GM12891 (cell line): ENCODE data around the gene URGCP.

ENCODE experiments used
- DNase-seq: peaks from one replicate; pipeline ENCODE4 v3.0.0; 2011; ENCODE audit warnings: low spot score; ENCODE audit not compliant: insufficient read length
- FAIRE-seq: peaks from 2 replicates; lab custom pipeline; 2011; peaks lifted over from hg19 to GRCh38; lab: Jason Lieb, UNC
- PAX5 ChIP-seq: IDR thresholded peaks from 2 replicates; pipeline ENCODE4 v1.6.1; 2011; ENCODE audit warnings: low read length, moderate library complexity, mild to moderate bottlenecking; ENCODE audit not compliant: insufficient read depth, severe bottlenecking
- POLR2A ChIP-seq: IDR thresholded peaks from 2 replicates; pipeline ENCODE4 v1.6.1; 2011; ENCODE audit warnings: low read depth, low read length, control low read depth
- POLR2AphosphoS5 ChIP-seq: IDR thresholded peaks from 2 replicates; pipeline ENCODE4 v1.6.1; 2011; ENCODE audit warnings: low read depth, low read length, control low read depth
- POU2F2 ChIP-seq: IDR thresholded peaks from 2 replicates; pipeline ENCODE4 v1.6.1; 2011; ENCODE audit warnings: low read depth, mild to moderate bottlenecking, control low read depth, low read length, moderate library complexity
- SPI1 ChIP-seq: IDR thresholded peaks from 2 replicates; pipeline ENCODE4 v1.6.1; 2011; ENCODE audit warnings: low read depth, low read length, control low read depth
- TAF1 ChIP-seq: IDR thresholded peaks from 2 replicates; pipeline ENCODE4 v1.6.1; 2011; ENCODE audit warnings: low read depth, low read length, control low read depth

Gene URGCP

DNA sequence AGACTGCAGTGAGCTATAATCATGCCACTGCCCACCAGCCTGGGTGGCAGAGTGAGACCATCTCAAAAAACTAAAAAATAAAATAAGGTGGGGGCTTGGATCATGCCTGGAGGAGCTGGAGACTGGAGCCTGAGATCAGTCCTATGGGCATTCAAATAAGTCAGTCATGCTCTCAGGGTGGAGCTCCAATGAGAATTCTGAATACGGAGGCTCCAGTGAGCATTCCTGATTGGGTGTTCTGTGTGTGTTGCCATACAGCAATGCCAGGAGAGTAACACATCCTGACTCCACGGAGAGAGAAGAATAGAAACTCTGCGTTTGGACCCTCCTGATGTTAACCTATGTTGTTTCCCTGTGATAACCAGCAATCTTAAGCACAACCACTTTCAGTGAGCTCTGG is 35.9 kb upstream of the URGCP start:
- no peak for TF ChIP-seq POLR2A
- TF ChIP-seq TAF1 = no peak
- TF ChIP-seq SPI1 = no peak
- no peak for TF ChIP-seq POU2F2
- FAIRE-seq (no peak), DNase-seq (no peak)

DNA sequence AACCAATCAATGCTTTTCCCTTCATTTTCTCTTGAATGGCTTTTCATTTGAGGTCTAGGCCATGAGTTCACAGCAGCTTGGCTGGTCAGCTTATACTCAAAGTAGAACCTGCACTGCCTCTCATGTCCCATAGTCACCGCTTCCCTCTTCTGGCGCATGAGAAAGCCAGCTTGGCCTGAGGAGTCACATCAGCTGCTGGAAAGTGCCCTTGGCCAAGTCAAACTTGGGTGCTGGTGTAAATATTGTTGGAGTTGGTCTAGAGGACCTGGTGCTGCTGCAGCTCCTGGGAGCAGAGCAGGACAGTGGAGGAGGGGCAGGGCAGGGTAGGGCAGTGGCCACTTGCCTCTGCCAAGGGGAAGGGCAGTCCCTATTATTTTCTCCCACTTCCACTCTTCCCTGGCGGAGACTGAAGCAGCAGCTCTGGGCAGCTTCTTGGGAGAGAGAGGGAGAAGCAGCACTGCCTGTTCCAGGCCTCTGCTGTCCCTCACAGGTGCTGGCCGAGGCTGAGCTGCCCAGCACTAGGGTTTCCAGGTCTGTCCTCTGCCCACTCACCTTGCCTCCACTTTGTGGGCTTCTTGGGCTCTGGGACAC is 32.6 kb upstream of the URGCP start:
- DNase-seq = no peak
- TF ChIP-seq POLR2A (no peak), POU2F2 (no peak), POLR2AphosphoS5 (no peak), SPI1 (no peak), PAX5 (no peak), TAF1 (no peak)
- no peak for FAIRE-seq

DNA sequence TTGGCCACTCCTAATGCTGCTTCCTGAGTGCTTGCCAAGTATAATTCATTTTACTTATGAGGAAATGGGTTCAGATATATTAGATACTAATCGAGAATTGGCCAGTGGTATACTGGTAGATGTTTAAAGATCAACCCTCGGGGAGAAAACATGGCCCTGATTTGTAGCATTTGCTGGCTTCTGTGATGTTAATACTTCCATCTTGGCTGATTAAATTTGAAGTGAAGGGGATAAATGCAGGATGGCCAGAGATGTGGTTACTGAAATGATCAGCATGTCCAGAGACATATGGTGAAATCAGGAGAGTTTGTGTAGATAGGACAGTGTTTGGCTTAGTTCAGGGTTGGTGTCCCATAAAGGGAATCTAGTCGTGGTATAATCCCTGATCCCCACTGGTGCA is 31.0 kb upstream of the URGCP start:
- DNase-seq = no peak
- TF ChIP-seq PAX5 = no peak
- no peak for TF ChIP-seq SPI1
- TF ChIP-seq POLR2A = no peak
- TF ChIP-seq TAF1 = no peak
- TF ChIP-seq POLR2AphosphoS5 = no peak
- TF ChIP-seq POU2F2 = no peak
- FAIRE-seq = no peak

- DNase-seq = no peak
- TF ChIP-seq POLR2AphosphoS5 = no peak
- TF ChIP-seq SPI1 = no peak
- no peak for TF ChIP-seq POLR2A
- TF ChIP-seq TAF1 = no peak
- no peak for TF ChIP-seq PAX5
- TF ChIP-seq POU2F2 = no peak
- no peak for FAIRE-seq
Measured at GRCh38 chr7:43933902-43934560, 27.6 kb upstream of the URGCP start.

DNA sequence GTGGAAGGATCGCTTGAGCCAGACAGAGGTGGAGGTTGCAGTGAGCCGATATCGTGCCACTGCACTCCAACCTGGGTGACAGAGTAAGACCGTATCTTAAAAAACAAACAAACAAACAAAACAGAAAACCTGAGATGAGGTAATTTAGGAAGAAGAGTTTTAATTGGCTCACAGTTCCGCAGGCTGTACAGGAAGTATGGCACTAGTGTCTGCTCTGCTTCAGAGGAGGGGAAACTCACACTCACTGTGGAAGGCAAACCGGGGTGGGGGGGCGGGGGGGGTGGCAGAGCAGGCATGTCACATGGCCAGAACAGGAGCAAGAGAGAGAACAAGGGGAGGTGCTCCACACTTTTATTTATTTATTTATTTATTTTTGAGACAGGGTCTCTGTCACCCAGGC is 24.9 kb upstream of the URGCP start:
- FAIRE-seq = no peak
- TF ChIP-seq POLR2AphosphoS5 (no peak), SPI1 (no peak), TAF1 (no peak), PAX5 (no peak), POLR2A (no peak), POU2F2 (no peak)
- DNase-seq = no peak

DNA sequence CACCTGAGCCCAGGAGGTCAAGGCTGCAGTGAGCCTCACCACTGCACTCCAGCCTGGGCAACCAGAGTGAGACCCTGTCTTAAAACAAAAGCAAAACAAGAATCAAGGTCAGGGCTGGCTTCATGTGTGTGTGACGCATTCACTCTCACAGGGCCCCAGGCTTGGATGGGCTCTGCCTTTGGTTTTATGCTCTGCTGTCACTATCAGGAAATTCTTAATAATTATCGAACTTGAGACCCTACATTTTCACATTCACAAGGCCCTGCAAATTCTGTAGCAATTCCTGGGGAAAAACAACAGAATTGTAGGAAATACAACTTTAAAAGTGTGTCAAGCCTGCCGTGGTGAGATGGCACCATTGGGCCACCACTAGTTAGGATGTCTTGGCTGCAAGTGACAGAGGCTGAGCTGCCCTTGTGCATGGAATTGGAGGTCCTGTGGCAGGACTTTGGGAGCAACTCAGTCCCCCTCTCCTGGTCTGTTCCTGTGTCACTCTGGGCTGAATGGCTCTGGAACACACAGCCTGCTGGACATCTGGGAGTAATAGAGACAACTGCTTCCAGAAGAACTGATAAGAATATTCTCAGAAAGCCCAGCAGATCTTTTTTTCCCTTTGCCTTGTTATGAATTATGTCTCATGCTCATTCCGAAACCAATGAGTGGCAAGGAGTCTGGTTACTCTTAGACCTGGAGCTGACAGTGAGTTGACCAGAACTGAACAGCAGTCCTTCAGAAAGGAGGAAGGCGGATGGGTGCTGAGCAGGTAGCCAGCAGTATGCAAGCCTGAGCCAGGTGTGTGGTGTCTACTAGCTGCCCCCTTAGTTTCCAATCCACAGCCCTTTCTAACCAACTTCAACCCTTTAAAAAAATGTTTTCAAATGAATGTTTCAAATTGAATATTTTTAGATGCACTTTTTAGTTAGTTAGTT is 23.4 kb upstream of the URGCP start:
- no peak for FAIRE-seq
- DNase-seq = no peak
- TF ChIP-seq TAF1 = no peak
- no peak for TF ChIP-seq POLR2AphosphoS5
- TF ChIP-seq POLR2A = no peak
- TF ChIP-seq SPI1 = no peak
- no peak for TF ChIP-seq PAX5
- no peak for TF ChIP-seq POU2F2

- TF ChIP-seq POU2F2 = no peak
- TF ChIP-seq POLR2AphosphoS5 = no peak
- no peak for TF ChIP-seq POLR2A
- no peak for TF ChIP-seq SPI1
- TF ChIP-seq PAX5 = no peak
- TF ChIP-seq TAF1 = no peak
- DNase-seq (no peak), FAIRE-seq (no peak)
Measured at GRCh38 chr7:43927810-43928209, 21.4 kb upstream of the URGCP start.

- FAIRE-seq (no peak), DNase-seq (no peak)
- TF ChIP-seq POU2F2 = no peak
- TF ChIP-seq TAF1 = no peak
- no peak for TF ChIP-seq POLR2A
- no peak for TF ChIP-seq PAX5
- no peak for TF ChIP-seq SPI1
- TF ChIP-seq POLR2AphosphoS5 = no peak
Measured at GRCh38 chr7:43926798-43927123, 20.4 kb upstream of the URGCP start.

DNA sequence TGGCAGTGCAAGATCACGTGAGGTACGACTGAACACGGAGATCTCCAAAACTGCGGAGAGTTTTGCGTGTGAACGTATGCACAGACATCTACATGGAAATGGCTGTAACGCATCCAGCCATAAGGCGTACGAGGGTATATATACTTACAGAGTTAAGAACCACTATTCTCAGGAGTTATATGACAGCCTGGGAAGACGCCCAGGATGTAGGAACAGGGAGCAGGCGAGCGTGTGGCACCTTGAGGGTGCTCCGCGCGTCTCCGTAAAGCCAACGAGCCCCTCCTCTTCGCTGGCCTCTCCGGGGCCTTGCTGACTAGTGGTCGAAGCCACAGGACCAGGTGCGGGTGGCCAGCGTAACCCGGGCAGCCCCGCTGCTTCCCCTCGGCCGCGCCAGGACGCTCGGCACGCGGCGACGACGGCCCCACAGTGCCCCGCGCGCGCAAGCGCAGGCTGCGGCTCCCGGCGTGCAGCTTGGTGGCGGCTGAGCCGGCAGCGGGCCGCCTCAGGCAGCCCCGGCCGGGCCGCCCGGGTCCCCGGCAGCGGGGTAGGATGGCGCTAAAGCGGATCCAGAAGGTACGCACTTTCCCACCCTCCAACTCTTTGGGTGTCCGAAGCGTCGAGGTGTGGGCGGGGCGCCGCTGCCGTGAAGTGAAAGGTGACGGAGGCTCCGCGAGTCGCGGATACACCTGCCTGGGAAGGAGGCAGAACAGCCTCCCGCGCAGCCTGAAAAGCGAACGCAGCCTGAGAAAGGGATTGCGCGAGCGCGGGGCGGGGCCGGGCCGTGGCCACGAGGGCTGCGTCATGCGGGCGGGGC is 19.8 kb upstream of the URGCP start, which contains the start of gene UBE2D4:
Gene UBE2D4, plus strand, starts transcription at position 453 of the 814 bp plus-strand sequence. Its CDS starts 97 bp downstream, at position 550.
- DNase-seq = peak; percentile 86
- TF ChIP-seq TAF1 (no peak; the same call in 1 of the 2 replicates), PAX5 (no peak), POU2F2 (peak; percentile 5), POLR2A (peak; percentile 87), POLR2AphosphoS5 (peak; percentile 88)
- FAIRE-seq = peak; percentile 94
